Bronchial epithelial cell (primary cell): Measurements from ENCODE around the gene AKAP6. TPM values are rescaled to one million over a fixed set of nuclear protein-coding genes. Genes with fewer than 3 reads are reported as not detected.
A peak's percentile ranks its signal among the peaks of the same experiment; 100 is the strongest.

ENCODE experiments used
- DNase-seq: peaks from one replicate; pipeline ENCODE4 v3.0.0-alpha.2; 2010; ENCODE audit warnings: low read depth
- FAIRE-seq: peaks from 2 replicates; lab custom pipeline; 2011; peaks lifted over from hg19 to GRCh38; lab: Jason Lieb, UNC
- H3K27me3 ChIP-seq: 2 replicates; pipeline ENCODE4 v1.5.1; 2011; ENCODE audit warnings: low read length; ENCODE audit not compliant: control insufficient read depth, insufficient read depth
- H3K36me3 ChIP-seq: 2 replicates; pipeline ENCODE4 v1.5.1; 2011; ENCODE audit warnings: low read length; ENCODE audit not compliant: control insufficient read depth, insufficient read depth
- H3K4me3 ChIP-seq: 2 replicates; pipeline ENCODE4 v1.5.1; 2011; ENCODE audit warnings: mild to moderate bottlenecking, low read depth, low read length, control low read depth
- CTCF ChIP-seq: IDR thresholded peaks from 2 replicates; pipeline ENCODE4 v1.5.1; 2011; ENCODE audit warnings: mild to moderate bottlenecking, moderate library complexity, low read length, control low read depth, inconsistent platforms; ENCODE audit not compliant: insufficient read depth, severe bottlenecking
- total RNA-seq: library from RNA; depleted of rRNA; stranded (reverse); fragments of >200 nt; gene quantifications from 2 replicates; pipeline ENCODE4 v1.2.1, GENCODE V29; 2014

Gene AKAP6
- total RNA-seq, 1 donor from 2014 or later = 4.2 TPM

- no peak for TF ChIP-seq CTCF
- no peaks in the 10 kb centered on the region for H3K36me3 ChIP-seq
- H3K4me3 ChIP-seq = no peak overlapping the region
- peak; percentile 52 for DNase-seq
- no peak for FAIRE-seq
- no peaks in the 10 kb centered on the region for H3K27me3 ChIP-seq
Observed at GRCh38 chr14:32800320-32800719, 471.2 kb downstream of the AKAP6 start.

- no peak for FAIRE-seq
- Histone ChIP-seq H3K4me3 (no peak overlapping the region), H3K27me3 (no peaks in the 10 kb centered on the region), H3K36me3 (no peaks in the 10 kb centered on the region)
- no peak for TF ChIP-seq CTCF
- DNase-seq = no peak
Observed at GRCh38 chr14:32802295-32802694, 473.2 kb downstream of the AKAP6 start.

- Histone ChIP-seq H3K27me3 (no peaks in the 10 kb centered on the region), H3K36me3 (no peaks in the 10 kb centered on the region), H3K4me3 (no peak overlapping the region)
- FAIRE-seq = no peak
- DNase-seq = no peak
- TF ChIP-seq CTCF = no peak
Observed at GRCh38 chr14:32805979-32806378, 476.9 kb downstream of the AKAP6 start.

GRCh38 chr14:32808644-32809043, 479.5 kb downstream of the AKAP6 start:
- FAIRE-seq (no peak), DNase-seq (no peak)
- Histone ChIP-seq H3K36me3 (no peaks in the 10 kb centered on the region), H3K27me3 (no peaks in the 10 kb centered on the region), H3K4me3 (no peak overlapping the region)
- TF ChIP-seq CTCF = no peak

- Histone ChIP-seq H3K36me3 (no peaks in the 10 kb centered on the region), H3K27me3 (no peaks in the 10 kb centered on the region), H3K4me3 (no peak overlapping the region)
- FAIRE-seq = no peak
- no peak for TF ChIP-seq CTCF
- DNase-seq = no peak
Observed at GRCh38 chr14:32809255-32809654, 480.2 kb downstream of the AKAP6 start.

- DNase-seq (no peak), FAIRE-seq (no peak)
- no peak overlapping the region for H3K4me3 ChIP-seq
- TF ChIP-seq CTCF = no peak
- no peaks in the 10 kb centered on the region for H3K36me3 ChIP-seq
- H3K27me3 ChIP-seq = no peaks in the 10 kb centered on the region
Observed at GRCh38 chr14:32813401-32813800, 484.3 kb downstream of the AKAP6 start.
